ENCODE results near the gene PMEL. TPM values are rescaled to one million over a fixed set of nuclear protein-coding genes. Genes with fewer than 3 reads are reported as not detected.

The PMEL gene
- total RNA-seq, 1 experiment from 2014 or later: 5.8 TPM

DNA sequence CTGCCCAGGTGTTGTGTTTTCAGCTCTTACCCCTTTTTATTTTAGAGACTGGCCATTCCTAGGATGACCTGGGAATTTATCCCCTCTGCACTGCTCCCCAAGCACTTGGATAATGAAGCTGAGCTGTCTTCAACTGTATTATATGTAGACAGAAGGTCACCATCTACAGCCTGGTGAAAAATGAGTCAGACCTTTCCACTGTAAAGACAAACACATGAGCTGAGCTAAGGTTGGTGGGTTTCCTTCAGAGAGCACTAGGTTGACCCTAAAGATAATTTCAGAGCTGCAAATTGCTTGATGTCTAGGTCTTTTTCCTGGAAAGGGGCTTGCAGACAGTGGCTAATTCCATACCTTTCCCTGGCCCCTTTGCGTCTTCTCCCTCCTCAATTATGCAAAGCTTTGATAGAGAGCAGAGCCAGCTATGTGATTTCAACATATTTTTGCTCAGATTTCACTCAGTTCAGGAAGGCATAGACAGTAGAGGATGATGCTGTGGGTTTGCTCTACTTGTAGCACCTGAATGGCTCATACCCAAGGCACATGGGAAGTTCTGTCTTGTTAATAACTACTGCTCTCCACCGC, 45.8 kb upstream of the PMEL start:
- H3K36me3 ChIP-seq (ENCODE audit: control insufficient read depth in 1 of 2, insufficient read depth in 2 of 2, low read length in 2 of 2): no peaks in the 10 kb centered on the region
- ATAC-seq: no peak
- no peaks in the 10 kb centered on the region for H4K20me1 ChIP-seq (ENCODE audit: insufficient read depth)
- no peak overlapping the region for H3K4me3 ChIP-seq (replicated peaks in 1 of 2; ENCODE audit: low read depth in 1 of 2, low read length in 2 of 2)
- H3K9me3 ChIP-seq (ENCODE audit: control insufficient read depth in 1 of 2, insufficient read depth in 1 of 2, low read depth in 1 of 2, low read length in 2 of 2): no peaks in the 10 kb centered on the region
- H3K4me2 ChIP-seq (ENCODE audit: low read length): no peak overlapping the region
- no peak overlapping the region for H2AFZ ChIP-seq (ENCODE audit: low read depth, low read length, poor library complexity, severe bottlenecking)
- H3K27ac ChIP-seq (ENCODE audit: low read depth, low read length): no peak overlapping the region
- no peak overlapping the region for H3K9ac ChIP-seq (ENCODE audit: low read length)
- RAD21 ChIA-PET (ENCODE audit: low non-redundant PET in 1 of 2, low total read pairs in 2 of 2, uncharacterized antibody in 2 of 2, unreplicated experiment in 2 of 2): no interaction called here
- BruUV-seq (replicated peaks): no TSS peak
- intact Hi-C loops (cut with micrococcal nuclease): no loop called here
- no peaks in the 10 kb centered on the region for H3K27me3 ChIP-seq (ENCODE audit: insufficient read depth, low read length)
- CTCF ChIA-PET: interaction anchor here (7.2 kb wide), 1 partner anchor 16 kb away, joined by 48 read pairs; the partner anchor contains the start of gene SUOX
- no peak for DNase-seq (ENCODE audit: low read depth, low spot score)
- no peak for TF ChIP-seq RAD21 (IDR thresholded peaks at IDR 0.05; ENCODE audit: low read depth)
- no peak for TF ChIP-seq ZFX (IDR thresholded peaks at IDR 0.05)
- TF ChIP-seq CBX3 (IDR thresholded peaks at IDR 0.05; ENCODE audit: low read depth): no peak
- TF ChIP-seq JUND (IDR thresholded peaks at IDR 0.05): no peak
- TF ChIP-seq SP1 (IDR thresholded peaks at IDR 0.05; ENCODE audit: low read depth): no peak
- TF ChIP-seq CEBPB (IDR thresholded peaks at IDR 0.05; ENCODE audit: low read depth): no peak
- no peak for TF ChIP-seq MAX (IDR thresholded peaks at IDR 0.05)
- TF ChIP-seq POLR2AphosphoS5 (IDR thresholded peaks at IDR 0.05; ENCODE audit: low read depth, low read length): no peak
- TF ChIP-seq, protein P1, sequence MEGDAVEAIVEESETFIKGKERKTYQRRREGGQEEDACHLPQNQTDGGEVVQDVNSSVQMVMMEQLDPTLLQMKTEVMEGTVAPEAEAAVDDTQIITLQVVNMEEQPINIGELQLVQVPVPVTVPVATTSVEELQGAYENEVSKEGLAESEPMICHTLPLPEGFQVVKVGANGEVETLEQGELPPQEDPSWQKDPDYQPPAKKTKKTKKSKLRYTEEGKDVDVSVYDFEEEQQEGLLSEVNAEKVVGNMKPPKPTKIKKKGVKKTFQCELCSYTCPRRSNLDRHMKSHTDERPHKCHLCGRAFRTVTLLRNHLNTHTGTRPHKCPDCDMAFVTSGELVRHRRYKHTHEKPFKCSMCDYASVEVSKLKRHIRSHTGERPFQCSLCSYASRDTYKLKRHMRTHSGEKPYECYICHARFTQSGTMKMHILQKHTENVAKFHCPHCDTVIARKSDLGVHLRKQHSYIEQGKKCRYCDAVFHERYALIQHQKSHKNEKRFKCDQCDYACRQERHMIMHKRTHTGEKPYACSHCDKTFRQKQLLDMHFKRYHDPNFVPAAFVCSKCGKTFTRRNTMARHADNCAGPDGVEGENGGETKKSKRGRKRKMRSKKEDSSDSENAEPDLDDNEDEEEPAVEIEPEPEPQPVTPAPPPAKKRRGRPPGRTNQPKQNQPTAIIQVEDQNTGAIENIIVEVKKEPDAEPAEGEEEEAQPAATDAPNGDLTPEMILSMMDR (IDR thresholded peaks at IDR 0.05 in 2 of 3, conservative IDR thresholded peaks at IDR 0.05 in 1 of 3; ENCODE audit: borderline replicate concordance in 1 of 3, insufficient read depth in 1 of 3, low read depth in 2 of 3, low read length in 2 of 3): no peak
- no peak for TF ChIP-seq ZNF274 (IDR thresholded peaks at IDR 0.05; ENCODE audit: low read depth, low read length)
- TF ChIP-seq, protein P2, sequence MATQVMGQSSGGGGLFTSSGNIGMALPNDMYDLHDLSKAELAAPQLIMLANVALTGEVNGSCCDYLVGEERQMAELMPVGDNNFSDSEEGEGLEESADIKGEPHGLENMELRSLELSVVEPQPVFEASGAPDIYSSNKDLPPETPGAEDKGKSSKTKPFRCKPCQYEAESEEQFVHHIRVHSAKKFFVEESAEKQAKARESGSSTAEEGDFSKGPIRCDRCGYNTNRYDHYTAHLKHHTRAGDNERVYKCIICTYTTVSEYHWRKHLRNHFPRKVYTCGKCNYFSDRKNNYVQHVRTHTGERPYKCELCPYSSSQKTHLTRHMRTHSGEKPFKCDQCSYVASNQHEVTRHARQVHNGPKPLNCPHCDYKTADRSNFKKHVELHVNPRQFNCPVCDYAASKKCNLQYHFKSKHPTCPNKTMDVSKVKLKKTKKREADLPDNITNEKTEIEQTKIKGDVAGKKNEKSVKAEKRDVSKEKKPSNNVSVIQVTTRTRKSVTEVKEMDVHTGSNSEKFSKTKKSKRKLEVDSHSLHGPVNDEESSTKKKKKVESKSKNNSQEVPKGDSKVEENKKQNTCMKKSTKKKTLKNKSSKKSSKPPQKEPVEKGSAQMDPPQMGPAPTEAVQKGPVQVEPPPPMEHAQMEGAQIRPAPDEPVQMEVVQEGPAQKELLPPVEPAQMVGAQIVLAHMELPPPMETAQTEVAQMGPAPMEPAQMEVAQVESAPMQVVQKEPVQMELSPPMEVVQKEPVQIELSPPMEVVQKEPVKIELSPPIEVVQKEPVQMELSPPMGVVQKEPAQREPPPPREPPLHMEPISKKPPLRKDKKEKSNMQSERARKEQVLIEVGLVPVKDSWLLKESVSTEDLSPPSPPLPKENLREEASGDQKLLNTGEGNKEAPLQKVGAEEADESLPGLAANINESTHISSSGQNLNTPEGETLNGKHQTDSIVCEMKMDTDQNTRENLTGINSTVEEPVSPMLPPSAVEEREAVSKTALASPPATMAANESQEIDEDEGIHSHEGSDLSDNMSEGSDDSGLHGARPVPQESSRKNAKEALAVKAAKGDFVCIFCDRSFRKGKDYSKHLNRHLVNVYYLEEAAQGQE (IDR thresholded peaks at IDR 0.05; ENCODE audit: low read depth): no peak
- TF ChIP-seq, protein P3, sequence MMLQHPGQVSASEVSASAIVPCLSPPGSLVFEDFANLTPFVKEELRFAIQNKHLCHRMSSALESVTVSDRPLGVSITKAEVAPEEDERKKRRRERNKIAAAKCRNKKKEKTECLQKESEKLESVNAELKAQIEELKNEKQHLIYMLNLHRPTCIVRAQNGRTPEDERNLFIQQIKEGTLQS (IDR thresholded peaks at IDR 0.05): no peak
- no peaks in the 10 kb centered on the region for H3K79me2 ChIP-seq (ENCODE audit: insufficient read depth, low read length)
- H3K9me2 ChIP-seq (ENCODE audit: insufficient read depth): no peaks in the 10 kb centered on the region
- POLR2A ChIA-PET: no interaction called here
- H3K4me1 ChIP-seq (ENCODE audit: control insufficient read depth in 1 of 2, insufficient read depth in 2 of 2, low read length in 2 of 2): peaks cover 17 to 27% of the 10 kb centered on the region in 2 experiments
